IPS-15b (cell line): Measurements from ENCODE around the gene RNF5.
"Not testable (repeated sequence)": the region's sequence is repeated elsewhere in the genome, so short reads cannot be mapped to it uniquely, and the experiment has no call there.

Experiments
- H3K27me3 ChIP-seq: one replicate; pipeline ENCODE4 v1.6.1; 2013; ENCODE audit warnings: low read length; ENCODE audit not compliant: control insufficient read depth, insufficient read depth
- H3K36me3 ChIP-seq: one replicate; pipeline ENCODE4 v1.6.1; 2013; ENCODE audit warnings: low read length; ENCODE audit not compliant: control insufficient read depth, insufficient read depth
- H3K4me1 ChIP-seq: one replicate; pipeline ENCODE4 v1.6.1; 2013; ENCODE audit warnings: mild to moderate bottlenecking, low read length; ENCODE audit not compliant: control insufficient read depth, insufficient read depth
- H3K4me3 ChIP-seq: one replicate; pipeline ENCODE4 v1.5.1; 2013; ENCODE audit warnings: low read depth, low read length
- H3K9ac ChIP-seq: one replicate; pipeline ENCODE4 v1.6.1; 2013; ENCODE audit warnings: low read depth, mild to moderate bottlenecking, low read length
- H3K9me3 ChIP-seq: one replicate; pipeline ENCODE4 v1.6.1; 2013; ENCODE audit warnings: mild to moderate bottlenecking, low read length; ENCODE audit not compliant: control insufficient read depth, insufficient read depth

Gene RNF5

DNA sequence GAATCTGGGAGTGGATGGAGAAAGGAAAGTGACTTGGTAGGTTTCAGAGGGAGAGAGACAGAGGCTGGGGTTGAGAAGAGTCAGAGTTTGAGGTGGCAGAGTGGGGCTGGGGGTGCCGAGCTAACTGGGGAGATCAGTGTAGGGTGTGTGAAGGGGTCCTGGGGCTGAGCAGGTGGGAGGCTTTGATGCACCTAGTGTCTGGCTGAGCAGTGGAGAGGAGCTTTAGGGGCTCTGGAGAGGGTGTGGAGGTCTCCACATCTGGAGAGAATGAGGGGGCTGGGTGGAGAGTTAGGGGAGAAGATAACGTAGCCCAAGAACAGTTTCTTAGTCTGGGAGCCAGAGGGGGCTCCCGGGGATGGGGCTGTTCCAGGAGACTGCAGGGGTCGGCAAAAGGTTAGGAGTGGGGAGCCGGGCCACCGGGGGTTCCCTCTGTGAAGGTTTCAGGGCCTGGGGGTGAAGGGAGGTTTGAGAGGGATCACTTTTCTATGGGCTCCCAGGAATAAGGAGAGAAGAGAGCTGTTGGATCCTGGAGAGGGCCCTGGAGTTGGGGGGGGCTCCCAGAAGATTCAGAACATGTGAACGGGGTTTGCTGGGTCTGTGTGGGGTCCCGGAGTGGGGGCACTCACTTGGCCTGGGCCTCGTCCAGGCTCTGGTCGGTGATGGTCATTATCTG, 11.0 kb downstream of the RNF5 start:
- Histone ChIP-seq H3K36me3 (peaks cover 9% of the 10 kb centered on the region), H3K27me3 (no peaks in the 10 kb centered on the region), H3K4me1 (peaks cover 5% of the 10 kb centered on the region), H3K9me3 (no peaks in the 10 kb centered on the region), H3K4me3 (peak overlapping the region; percentile 48), H3K9ac (peak overlapping the region; percentile 68)

DNA sequence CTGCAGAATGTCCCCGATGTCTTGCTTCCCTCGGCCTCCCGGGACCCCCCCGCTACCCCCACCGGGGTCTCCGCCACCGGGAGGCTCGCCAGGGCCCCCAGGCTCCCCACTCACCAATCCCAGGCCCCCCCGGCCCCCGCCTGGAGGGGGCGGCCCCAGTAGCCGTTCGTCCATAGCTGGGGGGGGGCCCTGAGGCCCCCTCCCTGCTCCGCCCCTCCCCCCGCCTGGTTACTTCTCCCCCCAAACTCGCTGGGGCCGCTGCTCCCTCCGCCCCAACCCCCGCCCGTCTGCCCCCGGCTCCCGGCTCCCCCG, 11.5 kb downstream of the RNF5 start:
- H3K27me3 ChIP-seq = no peaks in the 10 kb centered on the region
- no peaks in the 10 kb centered on the region for H3K9me3 ChIP-seq
- peaks cover 8% of the 10 kb centered on the region for H3K4me1 ChIP-seq
- peaks cover 9% of the 10 kb centered on the region for H3K36me3 ChIP-seq
- H3K9ac ChIP-seq = peak overlapping the region; percentile 68
- peak overlapping the region; percentile 48 for H3K4me3 ChIP-seq

DNA sequence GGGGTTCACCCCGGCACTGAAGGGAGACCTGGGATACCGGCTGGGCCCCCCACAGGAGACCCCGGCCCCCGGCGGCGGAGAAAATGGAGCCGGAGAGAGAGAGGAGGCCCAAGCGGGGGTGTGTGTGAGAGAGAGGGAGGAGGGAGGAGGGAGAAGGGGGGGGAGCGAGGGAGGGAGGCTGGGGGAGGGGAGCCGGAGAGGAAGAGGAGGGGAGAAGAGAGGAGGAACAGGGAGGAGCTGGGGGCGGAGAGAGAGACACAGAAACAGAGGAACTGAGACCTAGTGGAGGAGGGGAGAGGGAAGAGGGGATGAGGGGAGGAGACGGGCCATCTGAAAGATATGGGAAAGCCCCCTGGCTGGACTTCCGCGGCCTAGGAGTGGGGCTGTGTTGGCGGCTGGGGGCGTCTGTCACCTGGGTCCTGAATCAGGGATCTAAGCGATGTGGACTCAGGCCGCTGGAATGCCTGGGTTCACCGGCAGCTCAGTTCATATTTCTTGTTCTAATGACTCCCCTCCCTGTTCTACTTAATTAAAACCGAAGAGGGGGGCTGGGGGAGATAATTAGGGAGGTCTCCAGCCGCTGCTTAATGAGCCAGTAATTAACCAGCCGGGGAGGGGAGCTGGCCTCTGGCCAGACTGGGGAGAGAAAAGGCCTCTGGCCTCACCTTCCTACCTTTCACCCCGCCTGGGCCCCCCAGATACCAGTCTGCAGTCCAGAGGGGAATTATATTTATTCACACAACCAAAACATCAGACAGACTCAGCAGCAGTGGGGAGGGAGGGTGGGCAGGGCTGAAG, 12.0 kb downstream of the RNF5 start, which contains the start of gene PBX2:
PBX2 (minus strand) TSS at position 149 of the 798 bp plus-strand sequence. CDS start 287 bp downstream, outside the sequence.
- Histone ChIP-seq H3K9me3 (no peaks in the 10 kb centered on the region), H3K4me3 (peak within 1 kb of the TSS; percentile 54), H3K9ac (peak within 1 kb of the TSS; percentile 68), H3K36me3 (peaks cover 9% of the 10 kb centered on the region), H3K27me3 (no peaks in the 10 kb centered on the region), H3K4me1 (peaks cover 13% of the 10 kb centered on the region)

DNA sequence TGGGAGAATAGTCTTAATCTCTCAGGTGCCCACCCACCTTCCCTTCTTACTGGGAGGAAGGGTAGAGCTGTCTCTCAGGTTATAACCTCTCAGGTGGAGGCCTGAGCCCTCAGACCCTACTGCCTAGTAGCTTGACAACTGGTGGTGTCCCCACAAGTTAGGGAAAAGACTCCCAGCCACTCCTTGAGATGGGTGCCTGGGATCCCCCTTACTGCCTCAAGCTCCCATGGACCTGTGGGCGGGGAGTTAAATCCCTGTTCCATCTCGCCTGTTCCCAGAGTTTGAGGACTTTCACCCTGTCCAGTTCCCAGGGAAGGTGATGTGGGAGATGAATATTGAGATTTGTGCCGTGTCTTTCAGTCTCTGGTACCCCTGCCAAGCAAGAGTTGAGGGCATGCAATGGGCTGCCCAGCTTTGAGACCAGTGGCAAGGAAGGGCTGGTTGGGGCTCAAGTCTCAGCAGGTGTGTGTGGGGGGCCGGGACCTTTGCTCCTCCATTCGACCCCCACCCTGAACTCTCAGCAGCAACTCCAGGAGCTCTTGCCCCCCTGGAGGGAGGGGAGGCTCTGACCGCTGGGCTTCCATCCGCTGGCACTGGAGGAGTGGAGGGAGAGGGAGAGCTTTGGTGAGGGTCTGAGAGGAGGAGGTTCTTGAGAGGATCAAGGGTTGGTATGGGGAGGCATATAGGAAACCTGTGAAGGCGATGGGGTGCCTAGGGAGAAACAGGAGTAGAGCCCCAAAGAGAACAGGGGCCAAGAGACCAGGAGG, 12.9 kb downstream of the RNF5 start:
- H3K9me3 ChIP-seq = no peaks in the 10 kb centered on the region
- no peak overlapping the region for H3K4me3 ChIP-seq
- peaks cover 13% of the 10 kb centered on the region for H3K4me1 ChIP-seq
- peaks cover 9% of the 10 kb centered on the region for H3K36me3 ChIP-seq
- no peak overlapping the region for H3K9ac ChIP-seq
- H3K27me3 ChIP-seq = no peaks in the 10 kb centered on the region

DNA sequence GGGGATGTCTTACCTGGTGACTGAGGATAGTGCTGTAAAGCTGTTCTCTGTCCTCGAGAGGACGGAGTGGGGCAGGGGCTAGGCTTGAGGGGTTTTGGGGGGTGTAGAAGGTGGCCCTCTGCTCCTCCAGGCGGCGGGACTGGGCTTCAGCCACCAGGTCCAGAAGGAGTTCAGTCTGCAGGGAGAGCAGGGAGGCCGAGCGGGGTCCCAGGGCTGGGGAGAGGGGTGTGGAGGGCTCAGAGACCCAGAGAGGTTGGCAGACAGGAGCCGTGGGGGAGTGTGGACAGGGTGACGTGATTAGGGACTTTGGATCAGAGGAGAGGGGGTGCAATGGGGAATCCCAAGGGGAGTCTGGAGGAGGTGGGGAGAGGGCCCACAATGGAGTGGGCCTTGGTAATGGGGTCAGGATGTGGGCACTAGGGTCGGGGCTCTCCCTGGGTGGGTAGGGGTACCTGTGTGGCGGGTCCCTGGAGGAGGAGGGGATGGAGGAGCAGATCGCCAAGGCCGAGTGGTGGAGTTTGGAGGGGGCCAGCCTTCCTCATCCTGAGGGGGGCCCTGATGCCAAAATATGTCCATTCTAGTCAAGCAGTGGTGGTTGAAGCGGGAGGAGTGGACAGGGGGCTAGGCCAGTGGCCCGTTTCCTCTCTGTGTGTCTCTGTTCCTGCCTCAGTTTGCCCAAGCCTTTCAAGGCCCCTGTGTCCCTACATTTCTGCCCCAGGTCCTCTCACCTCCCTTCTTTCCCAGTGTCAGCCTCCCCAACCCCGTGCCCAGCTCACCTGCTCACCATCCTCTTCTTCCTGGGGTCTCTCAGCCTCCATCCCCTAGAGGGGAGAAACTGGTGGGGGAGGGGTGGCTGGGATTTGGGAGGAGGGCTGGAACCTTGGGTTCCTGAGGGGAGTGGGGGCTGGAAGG, 13.7 kb downstream of the RNF5 start:
- H3K36me3 ChIP-seq = peaks cover 9% of the 10 kb centered on the region
- H3K4me1 ChIP-seq = peaks cover 13% of the 10 kb centered on the region
- H3K9ac ChIP-seq = peak overlapping the region; percentile 3
- H3K27me3 ChIP-seq = no peaks in the 10 kb centered on the region
- H3K9me3 ChIP-seq = no peaks in the 10 kb centered on the region
- H3K4me3 ChIP-seq = no peak overlapping the region

DNA sequence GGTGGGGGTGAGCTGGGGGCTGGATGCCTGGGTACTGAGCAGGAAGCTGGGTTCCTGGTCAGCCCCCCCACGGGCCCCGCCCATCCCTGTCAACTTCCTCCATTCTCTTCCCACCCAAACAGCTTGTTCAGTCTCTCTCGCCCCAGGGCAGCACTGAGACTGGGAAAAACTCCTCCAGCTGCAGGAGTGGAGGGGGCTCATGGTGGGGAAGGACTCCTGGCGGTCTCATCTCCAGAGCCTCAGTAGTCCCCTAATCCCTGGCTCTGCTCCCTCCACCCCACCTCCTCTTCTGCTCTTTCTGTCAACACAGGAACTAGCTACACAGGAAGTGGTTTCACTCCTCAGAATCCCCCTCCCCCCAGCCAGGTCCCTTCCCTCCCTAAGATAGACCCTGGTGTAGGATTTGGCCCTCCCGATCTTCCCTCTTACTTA, 14.4 kb downstream of the RNF5 start, which contains the start of gene GPSM3:
GPSM3 (minus strand) TSS at position 36 of the 432 bp plus-strand sequence. CDS start 130 bp downstream, outside the sequence.
- Histone ChIP-seq H3K9me3 (no peaks in the 10 kb centered on the region), H3K27me3 (no peaks in the 10 kb centered on the region), H3K4me1 (peaks cover 16% of the 10 kb centered on the region), H3K36me3 (peaks cover 2% of the 10 kb centered on the region), H3K4me3 (peak within 1 kb of the TSS; percentile 35), H3K9ac (peak within 1 kb of the TSS; percentile 3)

DNA sequence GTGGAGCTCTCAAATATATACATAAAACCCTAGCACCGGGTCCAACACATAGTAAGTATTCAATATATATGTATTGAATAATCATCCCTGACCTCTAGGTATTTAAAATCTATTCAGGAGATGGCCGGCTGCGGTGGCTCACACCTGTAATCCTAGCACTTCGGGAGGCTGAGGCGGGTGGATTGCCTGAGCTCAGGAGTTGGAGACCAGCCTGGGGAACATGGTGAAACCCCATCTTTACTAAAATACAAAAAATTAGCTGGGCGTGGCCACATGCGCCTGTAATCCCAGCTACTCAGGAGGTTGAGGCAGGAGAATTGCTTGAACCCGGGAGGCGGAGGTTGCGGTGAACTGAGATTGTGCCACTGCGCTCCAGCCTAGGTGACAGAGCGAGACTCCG, 14.9 kb downstream of the RNF5 start:
- not testable (repeated sequence) for H3K9ac ChIP-seq, H3K9me3 ChIP-seq, H3K27me3 ChIP-seq, H3K36me3 ChIP-seq
- Histone ChIP-seq H3K4me1 (peaks cover 16% of the 10 kb centered on the region), H3K4me3 (peak overlapping the region; percentile 35)

DNA sequence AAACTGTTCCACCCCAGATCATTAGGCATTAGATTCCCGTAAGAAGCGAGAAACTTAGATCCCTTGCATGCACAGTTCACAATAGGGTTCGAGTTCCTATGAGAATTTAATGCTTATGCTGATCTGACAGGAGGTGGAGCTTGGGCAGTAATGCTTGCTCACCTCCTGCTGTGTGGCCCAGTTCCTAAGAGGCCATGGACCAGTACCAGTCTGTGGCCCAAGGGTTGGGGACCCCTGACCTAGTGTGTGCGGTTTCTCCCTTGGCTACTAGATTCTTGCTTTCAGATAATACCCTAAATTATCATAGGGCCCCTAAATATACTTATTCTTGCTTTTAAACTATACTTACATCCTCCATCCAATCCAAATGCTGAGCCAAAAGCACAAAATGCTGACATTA, 16.2 kb downstream of the RNF5 start:
- no peaks in the 10 kb centered on the region for H3K36me3 ChIP-seq
- H3K9ac ChIP-seq = no peak overlapping the region
- H3K9me3 ChIP-seq = no peaks in the 10 kb centered on the region
- no peak overlapping the region for H3K4me3 ChIP-seq
- H3K27me3 ChIP-seq = no peaks in the 10 kb centered on the region
- H3K4me1 ChIP-seq = peaks cover 13% of the 10 kb centered on the region

DNA sequence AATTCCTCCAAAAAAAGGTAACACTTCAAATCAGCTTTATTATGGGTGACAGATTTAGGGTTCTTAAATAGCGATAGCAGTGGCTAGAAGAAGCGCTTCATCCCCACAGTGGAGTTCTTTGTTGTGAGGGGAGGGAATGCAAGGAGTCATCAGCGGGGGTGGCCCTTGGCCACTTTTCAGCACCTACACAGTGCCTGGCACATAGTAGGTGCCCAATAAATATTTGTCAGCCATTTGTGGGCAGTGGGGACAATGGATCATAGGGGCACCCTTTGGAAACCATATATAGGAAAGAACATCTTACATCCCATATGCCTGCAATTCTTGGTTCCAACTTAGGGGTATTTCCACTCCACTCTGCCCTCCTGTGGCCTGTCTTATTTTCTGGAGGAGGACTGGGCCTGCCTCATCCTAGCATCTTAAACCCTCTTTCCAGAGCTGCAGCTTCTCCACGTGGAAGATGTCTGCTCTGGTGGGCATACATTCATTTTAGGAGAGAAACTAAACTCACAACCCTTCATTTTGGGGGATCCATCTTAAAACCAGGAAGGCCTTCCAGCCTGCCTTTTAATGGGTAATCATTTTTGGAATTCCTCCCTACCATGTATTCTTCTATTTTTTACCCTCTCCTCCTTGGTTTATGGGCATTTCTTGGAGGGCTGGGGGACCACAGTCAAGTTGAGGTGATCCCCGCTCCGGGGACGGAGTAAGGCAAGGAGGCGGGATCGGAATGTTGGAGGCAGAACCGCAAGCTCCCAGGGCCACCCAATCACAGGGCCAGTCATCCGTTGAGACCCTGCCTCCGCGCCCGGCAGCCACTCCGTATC, 16.8 kb downstream of the RNF5 start:
- Histone ChIP-seq H3K4me3 (peak overlapping the region; percentile 87), H3K9ac (peak overlapping the region; percentile 94), H3K36me3 (no peaks in the 10 kb centered on the region), H3K4me1 (peaks cover 13% of the 10 kb centered on the region), H3K9me3 (no peaks in the 10 kb centered on the region), H3K27me3 (no peaks in the 10 kb centered on the region)

DNA sequence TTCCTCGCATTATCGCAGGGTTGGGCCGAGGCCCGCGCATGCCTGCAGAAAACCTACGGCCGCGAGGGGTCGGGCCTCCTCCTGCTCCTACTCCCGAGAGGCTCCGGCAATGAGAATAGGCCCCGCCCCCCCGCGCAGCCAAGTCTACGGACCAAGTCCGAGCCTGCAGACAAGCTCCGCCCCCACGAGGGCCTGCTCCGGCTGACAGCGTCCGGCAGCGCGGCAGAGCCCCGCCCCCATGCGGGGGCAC, 17.4 kb downstream of the RNF5 start:
- Histone ChIP-seq H3K4me3 (peak overlapping the region; percentile 91), H3K27me3 (no peaks in the 10 kb centered on the region), H3K4me1 (peaks cover 13% of the 10 kb centered on the region), H3K9ac (no peak overlapping the region), H3K36me3 (no peaks in the 10 kb centered on the region), H3K9me3 (no peaks in the 10 kb centered on the region)
